Pons (tissue), 1 donor: ENCODE results near the gene EPHA2.

Source experiments
- DNase-seq: peaks from one replicate; pipeline ENCODE4 v3.0.0-alpha.2; 2016; ENCODE audit warnings: low spot score

The EPHA2 gene

GRCh38 chr1:16134906-16135305, 21.0 kb downstream of the EPHA2 start:
- DNase-seq = no peak

DNA sequence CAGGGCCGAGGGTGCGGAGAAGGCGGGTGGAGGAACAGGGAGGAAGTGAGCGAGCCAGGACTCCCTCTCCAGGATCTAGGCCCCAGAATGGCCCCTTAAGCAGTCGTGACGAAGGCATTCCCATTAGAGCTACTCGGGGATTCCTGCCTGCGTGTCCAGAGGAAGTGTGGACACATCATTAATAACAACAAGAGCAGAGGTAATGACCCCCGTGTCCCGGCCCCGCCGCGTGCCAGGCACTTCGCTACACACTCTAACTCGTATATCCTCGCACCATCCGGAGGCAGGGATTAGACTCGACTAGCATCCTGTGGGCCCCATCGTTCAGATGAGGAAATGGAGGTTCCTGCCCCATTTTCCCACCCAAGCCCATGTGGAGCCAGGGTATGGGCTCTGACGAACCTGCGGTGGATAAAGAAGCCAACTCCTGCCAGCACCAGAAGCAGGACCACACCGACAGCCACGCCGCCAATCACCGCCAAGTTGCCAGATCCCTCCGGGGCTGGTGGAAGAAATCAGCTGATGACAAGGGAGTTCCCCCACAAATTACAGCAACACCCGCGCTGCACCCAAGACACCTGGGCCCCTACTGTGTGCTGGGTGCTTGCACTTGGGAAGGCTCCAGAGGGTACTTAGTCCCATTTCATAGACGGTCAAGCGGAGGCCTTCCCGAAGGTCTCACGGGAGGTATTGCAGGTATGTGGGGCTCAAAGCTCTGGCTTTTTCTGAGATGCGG, 21.6 kb downstream of the EPHA2 start:
- DNase-seq = no peak

GRCh38 chr1:16133007-16133961, 22.6 kb downstream of the EPHA2 start:
- DNase-seq = no peak

DNA sequence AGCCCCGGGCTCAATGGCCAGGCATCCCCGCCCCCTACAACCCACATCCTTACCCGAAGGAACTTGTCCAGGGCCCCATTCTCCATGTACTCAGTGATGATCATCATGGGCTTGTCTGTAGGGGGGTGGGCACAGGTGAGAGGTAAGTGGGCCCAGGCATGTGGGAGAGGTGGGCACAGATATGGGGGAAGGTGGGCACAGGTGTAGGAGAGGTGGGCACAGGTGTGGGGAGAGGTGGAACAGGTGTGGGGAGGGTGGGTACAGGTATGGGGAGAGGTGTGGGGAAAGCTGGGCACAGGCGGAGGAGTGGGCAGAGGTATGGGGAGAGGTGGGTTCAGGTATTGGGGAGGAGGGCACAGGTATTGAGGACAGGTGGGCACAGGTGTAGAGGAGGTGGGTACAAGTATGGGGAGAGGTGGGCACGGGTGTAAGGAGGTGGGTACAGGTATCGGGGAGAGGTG, 23.5 kb downstream of the EPHA2 start:
- no peak for DNase-seq

DNA sequence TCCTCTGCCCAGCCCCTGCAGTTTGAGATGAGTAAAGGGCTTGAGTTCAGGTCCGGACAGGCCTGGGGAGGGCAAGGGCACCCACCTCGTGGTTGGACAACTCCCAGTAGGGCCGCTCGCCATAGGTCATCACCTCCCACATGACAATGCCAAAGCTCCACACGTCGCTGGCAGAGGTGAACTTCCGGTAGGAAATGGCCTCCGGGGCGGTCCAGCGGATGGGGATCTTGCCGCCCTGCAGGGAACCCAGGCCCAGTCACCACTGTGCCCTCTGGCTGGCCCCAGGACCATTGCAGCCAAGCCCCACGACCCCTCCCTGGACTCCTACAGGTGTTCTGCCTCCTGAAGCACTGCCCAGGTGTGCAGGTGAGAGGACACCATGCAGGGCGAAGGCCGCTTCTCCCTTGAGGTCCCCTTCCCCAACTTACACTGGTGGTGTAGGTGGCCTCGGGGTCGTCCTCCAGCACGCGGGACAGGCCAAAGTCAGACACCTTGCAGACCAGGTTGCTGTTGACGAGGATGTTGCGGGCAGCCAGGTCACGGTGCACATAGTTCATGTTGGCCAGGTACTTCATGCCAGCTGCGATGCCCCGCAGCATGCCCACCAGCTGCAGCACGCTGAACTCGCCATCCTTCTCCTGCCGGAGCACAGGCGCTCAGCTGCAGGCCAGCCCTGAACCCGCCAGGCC, 24.1 kb downstream of the EPHA2 start:
- DNase-seq = no peak

- DNase-seq = no peak
These were observed 25.0 kb downstream of the EPHA2 start for GRCh38 chr1:16130827-16131226.

DNA sequence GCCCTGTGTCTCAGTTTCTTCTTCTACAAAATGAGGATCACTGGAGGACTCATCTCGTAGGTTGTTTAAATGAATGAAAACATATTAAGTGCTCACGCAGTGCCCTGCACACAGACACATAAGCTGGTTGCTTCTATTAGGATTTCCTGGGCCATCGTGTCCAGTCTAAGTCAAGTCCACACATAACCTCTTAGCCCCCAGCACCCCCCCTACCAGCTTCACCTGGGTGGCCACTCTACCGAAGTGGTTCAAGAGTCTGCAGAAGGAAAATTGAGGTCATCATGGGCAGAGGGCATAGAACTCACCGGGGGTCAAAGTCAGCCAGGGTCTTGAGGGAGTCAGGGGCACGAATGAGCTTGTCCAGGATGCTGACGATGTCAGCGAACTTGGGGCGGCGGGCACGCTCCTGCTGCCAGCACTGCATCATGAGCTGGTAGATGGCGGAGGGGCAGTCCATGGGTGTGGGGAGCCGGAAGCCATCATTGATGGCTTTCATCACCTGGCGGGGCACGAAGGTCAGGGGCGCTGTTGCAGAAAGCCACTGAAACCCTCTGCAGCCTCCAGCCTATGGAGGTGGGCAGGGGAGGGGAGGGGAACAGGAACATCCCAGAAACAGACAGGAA, 25.8 kb downstream of the EPHA2 start:
- no peak for DNase-seq

DNA sequence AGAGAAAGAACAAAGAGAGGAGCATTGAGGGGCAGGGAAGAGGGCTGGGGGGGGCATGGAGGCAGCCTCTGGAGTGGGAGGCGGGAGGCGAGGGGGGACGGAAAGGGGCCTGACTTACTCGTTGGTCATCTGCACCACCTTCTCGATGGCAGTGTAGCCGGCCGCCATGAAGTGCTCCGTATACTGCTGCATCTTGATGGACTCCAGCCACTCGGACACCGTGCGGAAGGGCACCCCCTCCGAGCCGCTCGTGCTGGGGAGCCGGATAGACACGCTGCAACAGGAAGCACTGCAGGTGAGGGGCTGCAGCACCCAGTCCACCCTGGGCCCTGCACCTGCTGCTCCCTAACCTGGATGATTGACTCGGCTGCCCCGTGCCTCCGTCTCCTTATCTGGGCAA, 26.6 kb downstream of the EPHA2 start:
- no peak for DNase-seq

DNA sequence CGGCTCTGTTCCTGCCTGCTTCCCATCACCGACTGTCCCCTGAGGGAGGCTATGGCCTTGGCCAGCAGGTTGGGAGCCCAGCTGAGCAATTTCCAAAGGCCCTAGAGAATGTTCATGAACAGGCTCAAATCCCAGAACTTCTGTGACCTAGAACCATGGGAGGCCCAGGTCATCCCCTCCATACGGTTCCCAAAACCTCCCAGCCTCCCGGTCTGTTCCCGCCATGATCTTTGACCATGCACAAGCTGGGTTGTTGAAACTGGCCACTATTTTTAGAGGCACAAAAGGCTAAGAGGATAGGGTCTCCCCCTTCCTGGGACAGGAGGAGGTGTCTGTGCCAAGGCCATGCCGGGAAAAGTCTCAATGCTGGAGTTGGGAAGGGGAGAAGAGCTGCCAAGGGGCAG, 27.5 kb downstream of the EPHA2 start:
- peak; percentile 26 for DNase-seq

- DNase-seq = no peak
These were observed 28.1 kb downstream of the EPHA2 start for GRCh38 chr1:16127676-16128337.

GRCh38 chr1:16126743-16127515, 28.9 kb downstream of the EPHA2 start:
- no peak for DNase-seq

DNA sequence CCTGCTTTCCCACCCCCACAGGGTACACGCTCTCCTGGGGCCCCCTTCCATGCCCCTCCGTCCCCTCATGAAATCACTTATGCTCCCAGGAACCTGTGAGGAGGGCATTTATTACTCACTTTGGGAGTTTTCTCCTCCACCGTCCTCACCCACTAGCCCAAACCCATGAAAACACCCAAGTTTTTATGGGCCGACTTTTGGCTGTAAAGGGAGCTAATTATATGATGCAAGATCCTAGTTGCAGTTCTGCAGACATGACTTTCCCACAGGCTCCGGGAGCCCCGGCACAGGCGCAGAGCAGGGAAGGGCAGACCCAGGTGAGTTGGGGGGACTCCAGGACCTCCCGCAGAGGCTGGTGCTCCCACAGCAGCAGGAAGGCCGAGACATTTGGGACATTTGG, 29.7 kb downstream of the EPHA2 start:
- DNase-seq = no peak

DNA sequence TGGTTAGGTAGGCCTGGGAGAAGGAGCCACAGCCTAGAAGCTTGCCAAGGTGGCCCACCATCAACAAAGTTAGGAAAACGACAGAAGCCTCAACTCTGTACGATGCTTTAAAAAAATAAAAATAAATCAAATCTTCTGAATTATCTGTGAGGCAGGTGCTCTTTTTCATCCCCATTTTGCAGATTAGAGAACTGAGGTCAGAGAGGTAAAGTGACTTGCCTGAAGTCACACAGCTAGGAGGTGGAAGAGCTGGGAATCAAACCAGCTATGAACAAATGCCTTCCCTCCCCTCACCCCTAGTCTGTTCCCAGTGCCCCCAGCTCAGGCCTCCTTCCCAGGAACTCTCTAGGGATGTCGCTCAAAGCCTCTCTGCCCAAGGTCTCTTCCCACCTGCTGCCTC, 30.4 kb downstream of the EPHA2 start:
- no peak for DNase-seq

GRCh38 chr1:16125088-16125470, 30.8 kb downstream of the EPHA2 start:
- no peak for DNase-seq

DNA sequence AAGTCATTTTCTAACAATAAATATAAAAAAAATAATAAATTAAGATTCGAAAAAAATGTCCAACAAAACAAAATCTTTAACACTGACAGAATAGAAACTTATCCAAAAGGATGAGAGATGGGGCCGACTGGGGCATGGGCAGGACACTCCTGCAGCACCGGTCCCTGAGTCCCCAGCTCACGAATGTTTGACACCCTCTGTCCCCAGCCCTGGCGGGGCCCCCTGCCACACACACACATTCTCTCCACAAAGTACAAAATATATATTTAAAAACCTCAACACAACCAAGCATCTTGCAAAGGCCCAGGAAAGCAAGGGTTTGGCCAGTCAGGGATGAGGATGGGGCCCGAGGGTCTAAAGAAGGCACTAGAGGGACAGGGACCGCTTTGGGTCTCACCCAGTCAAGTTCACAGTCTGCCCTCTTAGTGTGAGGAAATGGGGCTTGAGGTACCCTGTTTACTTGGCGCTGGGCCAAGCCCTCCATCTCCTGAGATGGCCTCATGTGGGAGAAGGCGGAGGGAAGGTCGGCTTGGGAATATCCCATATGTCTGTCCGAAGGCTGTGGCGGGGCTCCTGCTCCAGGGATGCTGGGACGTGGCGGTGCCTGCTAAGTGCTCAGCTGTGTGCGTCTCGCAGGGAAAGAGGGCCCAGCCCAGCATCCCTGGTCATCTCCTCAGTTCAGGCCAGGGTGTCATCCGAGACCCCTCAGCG, 31.3 kb downstream of the EPHA2 start:
- no peak for DNase-seq

DNA sequence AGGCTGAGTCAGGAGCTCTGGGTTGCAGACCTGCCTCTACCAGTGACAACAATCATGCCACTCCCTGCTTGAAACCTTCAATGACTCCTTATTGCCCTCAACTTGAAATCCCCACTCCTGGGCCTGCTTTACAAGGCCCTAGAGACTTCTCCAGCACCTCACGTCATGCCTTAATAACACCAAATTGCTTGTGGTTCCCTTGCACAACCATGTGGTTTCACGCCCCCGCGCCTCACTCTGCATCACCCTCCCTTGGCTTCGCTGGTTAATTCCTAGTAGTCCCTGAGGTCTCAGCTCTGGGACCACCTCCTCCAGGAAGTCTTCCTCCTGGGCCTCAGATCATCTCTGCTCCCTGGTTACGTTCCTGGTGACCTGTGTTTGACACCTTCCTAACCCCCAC, 33.0 kb downstream of the EPHA2 start:
- DNase-seq = no peak

GRCh38 chr1:16122350-16122881, 33.5 kb downstream of the EPHA2 start:
- no peak for DNase-seq

- no peak for DNase-seq
These were observed 34.9 kb downstream of the EPHA2 start for GRCh38 chr1:16120940-16121410.

DNA sequence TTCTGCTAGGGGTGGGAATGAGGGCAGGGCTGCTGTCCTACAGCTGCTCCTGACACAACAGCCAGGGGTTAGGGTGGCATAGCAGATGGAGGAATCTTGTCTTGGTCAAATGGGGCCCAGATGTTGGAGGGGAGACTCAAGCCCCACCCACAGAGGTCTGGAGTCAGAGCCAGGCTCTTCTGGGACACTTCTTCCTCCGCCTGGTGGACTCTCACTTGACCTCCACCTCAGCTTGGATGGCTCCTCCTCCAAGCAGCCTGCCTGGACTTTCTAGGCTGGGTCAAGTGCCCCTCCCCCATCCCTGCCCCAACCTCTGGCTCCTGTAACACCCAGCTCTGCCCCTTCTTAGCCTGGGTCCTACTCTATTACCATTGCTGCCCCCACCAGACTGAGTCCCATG, 35.5 kb downstream of the EPHA2 start:
- DNase-seq = no peak

GRCh38 chr1:16119926-16120325, 35.9 kb downstream of the EPHA2 start:
- DNase-seq = no peak
